Vagina (tissue), 2 donors: Measurements from ENCODE around the gene CCNT2.
"Not testable (repeated sequence)": the region's sequence is repeated elsewhere in the genome, so short reads cannot be mapped to it uniquely, and the experiment has no call there.

Experiments
- CTCF ChIP-seq, 3 experiments: fragments of 450-650 bp in 2 of 3; fragments of 200-600 bp in 1 of 3; sonication (generic) in 1 of 3; IDR thresholded peaks; one replicate each; pipeline ENCODE4 v1.5.1; 2017 to 2019; ENCODE audit warnings: antibody characterized with exemption in 3 of 3, mild to moderate bottlenecking in 2 of 3, moderate library complexity in 2 of 3
- POLR2A ChIP-seq, 2 donors: fragments of 450-650 bp; IDR thresholded peaks; one replicate each; pipeline ENCODE4 v1.6.1; 2017; ENCODE audit warnings: antibody characterized with exemption in 2 of 2, mild to moderate bottlenecking in 2 of 2, moderate library complexity in 2 of 2

GRCh38 chr2:134907441-134908116 lies 11.0 kb upstream of the CCNT2 start:
- not testable (repeated sequence) for TF ChIP-seq CTCF, POLR2A (IDR thresholded peaks at IDR 0.05)
